WTC11 (cell line): ENCODE data around the gene P4HB.

ENCODE experiments used
- CREB1 ChIP-seq: sonication (generic); formaldehyde crosslinking; IDR thresholded peaks from 2 replicates; pipeline ENCODE4 v1.8.0; 2023; ENCODE audit warnings: mild to moderate bottlenecking, missing genetic modification reagents
- GTF2I ChIP-seq: fragments of 250-450 bp; sonication (Bioruptor Pico); conservative IDR thresholded peaks from 2 replicates; pipeline ENCODE4 v1.4.0; 2021; ENCODE audit warnings: mild to moderate bottlenecking
- NR2C2 ChIP-seq: sonication (generic); formaldehyde crosslinking; IDR thresholded peaks from 2 replicates; pipeline ENCODE4 v1.8.0; 2022; ENCODE audit warnings: mild to moderate bottlenecking, missing genetic modification reagents
- TCF7 ChIP-seq: sonication (generic); formaldehyde crosslinking; IDR thresholded peaks from 2 replicates; pipeline ENCODE4 v1.8.0; 2022; ENCODE audit warnings: mild to moderate bottlenecking, low read depth, missing genetic modification reagents, moderate library complexity
- TEAD4 ChIP-seq: sonication (generic); formaldehyde crosslinking; IDR thresholded peaks from 2 replicates; pipeline ENCODE4 v1.8.0; 2022; ENCODE audit warnings: mild to moderate bottlenecking, missing genetic modification reagents
- TP53 ChIP-seq: sonication (generic); formaldehyde crosslinking; IDR thresholded peaks from 2 replicates; pipeline ENCODE4 v1.8.1; 2023; ENCODE audit warnings: mild to moderate bottlenecking, missing genetic modification reagents
- ZNF121 ChIP-seq: sonication (generic); formaldehyde crosslinking; IDR thresholded peaks from 2 replicates; pipeline ENCODE4 v1.8.0; 2023; ENCODE audit warnings: missing genetic modification reagents
- ZNF416 ChIP-seq: fragments of 250-450 bp; sonication (Bioruptor Pico); IDR thresholded peaks from 2 replicates; pipeline ENCODE4 v1.9.0; 2021; ENCODE audit warnings: mild to moderate bottlenecking, inconsistent platforms
- TF ChIP-seq, protein P1 (sequence below): fragments of 200-600 bp; IDR thresholded peaks from 2 replicates; pipeline ENCODE4 v1.8.0; 2022; ENCODE audit warnings: antibody characterized with exemption
- TF ChIP-seq, protein P2 (sequence below): sonication (generic); formaldehyde crosslinking; IDR thresholded peaks from 2 replicates; pipeline ENCODE4 v1.8.1; 2022; ENCODE audit warnings: low read depth, missing genetic modification reagents, borderline replicate concordance
- TF ChIP-seq, protein P3 (sequence below): sonication (generic); formaldehyde crosslinking; IDR thresholded peaks from 2 replicates; pipeline ENCODE4 v1.8.1; 2022; ENCODE audit warnings: mild to moderate bottlenecking, missing genetic modification reagents, moderate library complexity, borderline replicate concordance
- TF ChIP-seq, protein P4 (sequence below): sonication (generic); formaldehyde crosslinking; conservative IDR thresholded peaks from 2 replicates; pipeline ENCODE4 v1.8.1; 2022; ENCODE audit warnings: mild to moderate bottlenecking, missing genetic modification reagents

DNA sequence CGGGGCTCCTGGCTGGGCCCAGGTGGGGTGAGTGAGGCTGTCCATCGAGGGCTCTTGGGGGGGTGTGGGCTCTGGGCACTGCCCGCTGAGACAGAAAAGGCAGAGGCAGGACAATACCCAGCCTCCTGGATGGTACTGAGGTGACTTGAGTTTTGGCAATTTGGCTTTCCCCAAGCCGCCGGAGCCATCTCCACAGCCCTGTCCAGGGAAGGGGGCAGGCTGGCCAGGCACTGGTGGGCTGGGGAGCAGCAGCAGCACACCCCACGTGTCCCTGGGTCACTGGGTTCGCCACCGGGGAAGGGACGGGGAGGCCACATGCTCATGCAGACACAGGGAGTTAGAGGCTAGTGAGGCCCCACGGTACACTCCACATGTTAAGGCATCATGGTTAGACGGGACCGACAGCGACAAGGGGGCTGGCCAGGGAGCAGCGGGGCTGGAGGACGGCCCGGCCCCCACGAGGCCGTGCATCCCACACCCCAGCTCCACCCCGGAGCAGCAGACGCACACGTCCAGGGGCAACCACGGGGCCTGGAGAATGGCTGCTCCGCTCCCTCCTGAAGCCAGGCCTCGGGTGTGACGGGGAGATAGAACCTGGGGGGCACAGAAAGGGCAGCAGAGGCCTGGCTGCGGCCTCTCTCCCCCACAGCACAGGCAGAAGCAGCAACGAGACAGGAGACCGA lies 7.8 kb upstream of the P4HB start:
- TF ChIP-seq, protein P1, sequence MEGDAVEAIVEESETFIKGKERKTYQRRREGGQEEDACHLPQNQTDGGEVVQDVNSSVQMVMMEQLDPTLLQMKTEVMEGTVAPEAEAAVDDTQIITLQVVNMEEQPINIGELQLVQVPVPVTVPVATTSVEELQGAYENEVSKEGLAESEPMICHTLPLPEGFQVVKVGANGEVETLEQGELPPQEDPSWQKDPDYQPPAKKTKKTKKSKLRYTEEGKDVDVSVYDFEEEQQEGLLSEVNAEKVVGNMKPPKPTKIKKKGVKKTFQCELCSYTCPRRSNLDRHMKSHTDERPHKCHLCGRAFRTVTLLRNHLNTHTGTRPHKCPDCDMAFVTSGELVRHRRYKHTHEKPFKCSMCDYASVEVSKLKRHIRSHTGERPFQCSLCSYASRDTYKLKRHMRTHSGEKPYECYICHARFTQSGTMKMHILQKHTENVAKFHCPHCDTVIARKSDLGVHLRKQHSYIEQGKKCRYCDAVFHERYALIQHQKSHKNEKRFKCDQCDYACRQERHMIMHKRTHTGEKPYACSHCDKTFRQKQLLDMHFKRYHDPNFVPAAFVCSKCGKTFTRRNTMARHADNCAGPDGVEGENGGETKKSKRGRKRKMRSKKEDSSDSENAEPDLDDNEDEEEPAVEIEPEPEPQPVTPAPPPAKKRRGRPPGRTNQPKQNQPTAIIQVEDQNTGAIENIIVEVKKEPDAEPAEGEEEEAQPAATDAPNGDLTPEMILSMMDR = no peak
- TF ChIP-seq, protein P2, sequence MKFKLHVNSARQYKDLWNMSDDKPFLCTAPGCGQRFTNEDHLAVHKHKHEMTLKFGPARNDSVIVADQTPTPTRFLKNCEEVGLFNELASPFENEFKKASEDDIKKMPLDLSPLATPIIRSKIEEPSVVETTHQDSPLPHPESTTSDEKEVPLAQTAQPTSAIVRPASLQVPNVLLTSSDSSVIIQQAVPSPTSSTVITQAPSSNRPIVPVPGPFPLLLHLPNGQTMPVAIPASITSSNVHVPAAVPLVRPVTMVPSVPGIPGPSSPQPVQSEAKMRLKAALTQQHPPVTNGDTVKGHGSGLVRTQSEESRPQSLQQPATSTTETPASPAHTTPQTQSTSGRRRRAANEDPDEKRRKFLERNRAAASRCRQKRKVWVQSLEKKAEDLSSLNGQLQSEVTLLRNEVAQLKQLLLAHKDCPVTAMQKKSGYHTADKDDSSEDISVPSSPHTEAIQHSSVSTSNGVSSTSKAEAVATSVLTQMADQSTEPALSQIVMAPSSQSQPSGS (CRISPR knock-in tag) = no peak
- TF ChIP-seq GTF2I (no peak), ZNF416 (CRISPR knock-in tag) (peak; percentile 65; the same call in 1 of the 2 replicates), NR2C2 (CRISPR knock-in tag) (no peak), TP53 (CRISPR knock-in tag) (no peak), CREB1 (CRISPR knock-in tag) (0 out of 2 replicates have a peak, but pooled peaks have one; percentile 41), TEAD4 (CRISPR knock-in tag) (0 out of 2 replicates have a peak, but pooled peaks have one; percentile 72), ZNF121 (no peak), TCF7 (CRISPR knock-in tag) (no peak)
- TF ChIP-seq, protein P3, sequence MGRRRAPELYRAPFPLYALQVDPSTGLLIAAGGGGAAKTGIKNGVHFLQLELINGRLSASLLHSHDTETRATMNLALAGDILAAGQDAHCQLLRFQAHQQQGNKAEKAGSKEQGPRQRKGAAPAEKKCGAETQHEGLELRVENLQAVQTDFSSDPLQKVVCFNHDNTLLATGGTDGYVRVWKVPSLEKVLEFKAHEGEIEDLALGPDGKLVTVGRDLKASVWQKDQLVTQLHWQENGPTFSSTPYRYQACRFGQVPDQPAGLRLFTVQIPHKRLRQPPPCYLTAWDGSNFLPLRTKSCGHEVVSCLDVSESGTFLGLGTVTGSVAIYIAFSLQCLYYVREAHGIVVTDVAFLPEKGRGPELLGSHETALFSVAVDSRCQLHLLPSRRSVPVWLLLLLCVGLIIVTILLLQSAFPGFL = no peak
- TF ChIP-seq, protein P4, sequence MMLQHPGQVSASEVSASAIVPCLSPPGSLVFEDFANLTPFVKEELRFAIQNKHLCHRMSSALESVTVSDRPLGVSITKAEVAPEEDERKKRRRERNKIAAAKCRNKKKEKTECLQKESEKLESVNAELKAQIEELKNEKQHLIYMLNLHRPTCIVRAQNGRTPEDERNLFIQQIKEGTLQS (CRISPR knock-in tag) = no peak
